Uterus (tissue), 2 donors: ENCODE results near the gene OR2M7.
"Not testable (repeated sequence)": the region's sequence is repeated elsewhere in the genome, so short reads cannot be mapped to it uniquely, and the experiment has no call there.

ENCODE experiments used
- CTCF ChIP-seq, 4 experiments: fragments of 200-600 bp in 2 of 4; fragments of 450-650 bp in 2 of 4; sonication (generic) in 2 of 4; IDR thresholded peaks; one replicate each; pipeline ENCODE4 v1.5.1; 2016 to 2019; ENCODE audit warnings: antibody characterized with exemption in 4 of 4, mild to moderate bottlenecking in 2 of 4, moderate library complexity in 1 of 4
- POLR2A ChIP-seq, 2 donors: fragments of 450-650 bp; IDR thresholded peaks; one replicate each; pipeline ENCODE4 v1.6.1; 2016; ENCODE audit warnings: antibody characterized with exemption in 2 of 2, mild to moderate bottlenecking in 1 of 2, moderate library complexity in 1 of 2

DNA sequence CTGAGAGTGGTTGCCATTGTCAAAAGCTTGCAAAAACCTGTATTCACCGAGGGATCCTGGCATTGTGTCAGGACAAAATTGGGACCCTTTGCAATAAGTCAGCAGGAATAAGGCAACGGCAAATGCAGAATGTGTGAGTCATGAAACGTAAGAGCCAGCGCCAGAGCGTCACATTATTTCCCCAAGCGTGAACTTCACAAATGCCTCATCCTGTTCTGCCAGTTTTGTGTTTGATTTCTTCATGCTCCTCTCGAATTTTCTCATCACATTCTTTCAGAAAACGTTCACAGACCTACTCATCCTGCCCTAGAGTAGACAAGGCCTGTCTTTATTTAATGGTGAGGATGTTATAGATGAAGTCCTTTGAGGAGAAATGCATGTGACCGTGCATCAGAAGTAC, 18.7 kb downstream of the OR2M7 start:
- not testable (repeated sequence) for TF ChIP-seq CTCF, POLR2A (IDR thresholded peaks at IDR 0.05)
